GM23248 (cell line): ENCODE results near the gene STK32B. TPM values are rescaled to one million over a fixed set of nuclear protein-coding genes. Genes with fewer than 3 reads are reported as not detected.

Experiments used
- DNase-seq: peaks from one replicate; pipeline ENCODE4 v3.0.0-alpha.2; 2015
- H2AFZ ChIP-seq: fragments of 200-600 bp; sonication (generic); 2 replicates; pipeline ENCODE4 v1.6.1; 2016; ENCODE audit warnings: antibody characterized with exemption
- H3F3A ChIP-seq: fragments of 200-600 bp; sonication (generic); 2 replicates; pipeline ENCODE4 v1.6.1; 2016; ENCODE audit warnings: mild to moderate bottlenecking, antibody characterized with exemption, mixed run types; ENCODE audit not compliant: insufficient read depth
- H3K27ac ChIP-seq: fragments of 200-600 bp; sonication (generic); 2 replicates; pipeline ENCODE4 v1.5.1; 2016; ENCODE audit warnings: mild to moderate bottlenecking
- H3K27me3 ChIP-seq: fragments of 200-600 bp; sonication (generic); replicated peaks from 2 replicates; pipeline ENCODE4 v1.6.1; 2016; ENCODE audit warnings: mild to moderate bottlenecking; ENCODE audit not compliant: insufficient read depth
- H3K36me3 ChIP-seq: fragments of 200-600 bp; sonication (generic); 2 replicates; pipeline ENCODE4 v1.6.1; 2016; ENCODE audit warnings: low read depth, mild to moderate bottlenecking
- H3K4me1 ChIP-seq: fragments of 200-600 bp; sonication (generic); 2 replicates; pipeline ENCODE4 v1.6.1; 2016; ENCODE audit warnings: mild to moderate bottlenecking; ENCODE audit not compliant: insufficient read depth
- H3K4me2 ChIP-seq: fragments of 200-600 bp; sonication (generic); one replicate; pipeline ENCODE4 v1.6.1; 2016; ENCODE audit warnings: mild to moderate bottlenecking; ENCODE audit not compliant: unreplicated experiment
- H3K4me3 ChIP-seq: fragments of 200-600 bp; sonication (generic); 2 replicates; pipeline ENCODE4 v1.5.1; 2016; ENCODE audit warnings: mild to moderate bottlenecking
- H3K79me2 ChIP-seq: fragments of 200-600 bp; sonication (generic); 2 replicates; pipeline ENCODE4 v1.6.1; 2016; ENCODE audit warnings: mild to moderate bottlenecking; ENCODE audit not compliant: insufficient read depth
- H3K9ac ChIP-seq: fragments of 200-600 bp; sonication (generic); 2 replicates; pipeline ENCODE4 v1.6.1; 2016; ENCODE audit warnings: mild to moderate bottlenecking
- H3K9me2 ChIP-seq: fragments of 200-600 bp; sonication (generic); 2 replicates; pipeline ENCODE4 v1.6.1; 2016; ENCODE audit warnings: mixed run types, mild to moderate bottlenecking, moderate library complexity; ENCODE audit not compliant: insufficient read depth
- H3K9me3 ChIP-seq: fragments of 200-600 bp; sonication (generic); one replicate; pipeline ENCODE4 v1.6.1; 2017; ENCODE audit warnings: low read depth
- H4K20me1 ChIP-seq: fragments of 200-600 bp; sonication (generic); 2 replicates; pipeline ENCODE4 v1.6.0; 2016; ENCODE audit not compliant: insufficient read depth
- EZH2 ChIP-seq: fragments of 200-600 bp; sonication (generic); IDR thresholded peaks from 2 replicates; pipeline ENCODE4 v1.6.1; 2018; ENCODE audit warnings: antibody characterized with exemption, mild to moderate bottlenecking; ENCODE audit not compliant: insufficient read depth, poor library complexity, severe bottlenecking
- EZH2phosphoT487 ChIP-seq: fragments of 200-600 bp; sonication (generic); IDR thresholded peaks from 2 replicates; pipeline ENCODE4 v1.6.1; 2018; ENCODE audit warnings: antibody characterized with exemption, moderate library complexity, mild to moderate bottlenecking, low read depth; ENCODE audit not compliant: insufficient read depth
- WGBS, 2 experiments: methylation state at CpG; one replicate each; pipeline ENCODE4 v1.1.6; 2015 to 2017; ENCODE audit warnings: low lambda C conversion rate in 2 of 2, low coverage in 1 of 2; ENCODE audit errors: missing lambda C conversion rate in 2 of 2; 5-methylcytosine and 5-hydroxymethylcytosine counted together
- in situ Hi-C: fragments of 300-500 bp; cut with MboI; formaldehyde crosslinking; loops from 2 replicates; pipeline ENCODE4 v1.15.0; 2020
- polyA plus RNA-seq: library from polyadenylated mRNA; unstranded; fragments of >200 nt; fragmentation: Nextera tagmentation; extraction: Ambion mirVana; gene quantifications from 2 replicates; pipeline ENCODE4 v1.2.1, GENCODE V29; 2016
- total RNA-seq: library from RNA; depleted of rRNA; stranded (reverse); fragments of >200 nt; shearing (Covaris generic); gene quantifications from 2 replicates; pipeline ENCODE4 v1.2.3, GENCODE V29; 2014

STK32B gene
- total and polyA plus RNA-seq, 2 experiments from 2014 or later, result 4.9 to 6.1 TPM

- H3K27me3 ChIP-seq, result no peaks in the 10 kb centered on the region
- no peak for DNase-seq
- no peaks in the 10 kb centered on the region for H3K4me1 ChIP-seq
- H3K79me2 ChIP-seq, result no peaks in the 10 kb centered on the region
- no peak for TF ChIP-seq EZH2phosphoT487
- TF ChIP-seq EZH2, result no peak
- H3K27ac ChIP-seq, result no peak overlapping the region
- no peaks in the 10 kb centered on the region for H3F3A ChIP-seq
- no peaks in the 10 kb centered on the region for H3K9me3 ChIP-seq
- no peaks in the 10 kb centered on the region for H3K9me2 ChIP-seq
- H3K9ac ChIP-seq, result no peak overlapping the region
- no peak overlapping the region for H3K4me3 ChIP-seq
- in situ Hi-C loops, result no loop called here
- H2AFZ ChIP-seq, result no peak overlapping the region
- 62 to 69% methylated on average over 3 to 6 of the region's 6 CpGs for WGBS, 2 experiments
- no peak overlapping the region for H3K4me2 ChIP-seq
- H3K36me3 ChIP-seq, result no peaks in the 10 kb centered on the region
- H4K20me1 ChIP-seq, result no peaks in the 10 kb centered on the region; the same call in 1 of the 2 replicates
Observed at GRCh38 chr4:5184606-5185005, 133.3 kb downstream of the STK32B start.

DNA sequence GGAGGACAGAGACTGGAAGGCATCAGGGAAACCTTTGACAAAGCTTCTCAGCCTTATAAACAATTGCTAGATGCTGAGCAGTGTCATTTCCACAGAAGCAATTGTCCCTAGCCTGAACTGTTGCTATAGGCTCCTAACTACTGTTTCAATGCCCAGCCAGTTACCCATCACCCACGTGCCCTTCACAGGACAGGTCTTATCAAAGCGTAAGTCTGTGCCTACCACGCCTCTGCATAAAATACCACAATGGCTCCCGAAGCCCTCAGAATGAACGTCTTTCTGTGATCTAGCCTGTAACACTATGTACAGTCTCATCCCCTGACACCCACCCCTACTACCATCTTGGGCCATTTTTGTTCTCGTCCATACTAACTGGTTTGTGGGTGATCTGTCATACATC is 134.3 kb downstream of the STK32B start:
- Histone ChIP-seq H3K4me3 (no peak overlapping the region), H3K9me2 (no peaks in the 10 kb centered on the region), H4K20me1 (no peaks in the 10 kb centered on the region; the same call in 1 of the 2 replicates), H3K4me2 (no peak overlapping the region), H3K27ac (no peak overlapping the region), H3K9ac (no peak overlapping the region), H3K36me3 (no peaks in the 10 kb centered on the region), H2AFZ (no peak overlapping the region), H3K9me3 (no peaks in the 10 kb centered on the region), H3F3A (no peaks in the 10 kb centered on the region), H3K4me1 (no peaks in the 10 kb centered on the region), H3K79me2 (no peaks in the 10 kb centered on the region), H3K27me3 (no peaks in the 10 kb centered on the region)
- DNase-seq, result no peak
- TF ChIP-seq EZH2phosphoT487 (no peak), EZH2 (no peak)
- in situ Hi-C loops, result no loop called here
- 58% methylated on average over 6 of the region's 6 CpGs for WGBS, 2 experiments

- no peaks in the 10 kb centered on the region; the same call in 1 of the 2 replicates for H4K20me1 ChIP-seq
- H3K36me3 ChIP-seq, result no peaks in the 10 kb centered on the region
- H3K4me3 ChIP-seq, result no peak overlapping the region
- no peaks in the 10 kb centered on the region for H3K27me3 ChIP-seq
- in situ Hi-C loops, result no loop called here
- no peaks in the 10 kb centered on the region for H3K79me2 ChIP-seq
- 58 to 67% methylated on average over 14 of the region's 14 CpGs for WGBS, 2 experiments
- DNase-seq, result no peak
- H3K27ac ChIP-seq, result no peak overlapping the region
- no peak overlapping the region for H3K9ac ChIP-seq
- H3K4me2 ChIP-seq, result no peak overlapping the region
- no peaks in the 10 kb centered on the region for H3F3A ChIP-seq
- no peak for TF ChIP-seq EZH2
- no peak for TF ChIP-seq EZH2phosphoT487
- H3K9me3 ChIP-seq, result no peaks in the 10 kb centered on the region
- H2AFZ ChIP-seq, result no peak overlapping the region
- no peaks in the 10 kb centered on the region for H3K4me1 ChIP-seq
- H3K9me2 ChIP-seq, result no peaks in the 10 kb centered on the region
Observed at GRCh38 chr4:5186271-5187064, 135.2 kb downstream of the STK32B start.

DNA sequence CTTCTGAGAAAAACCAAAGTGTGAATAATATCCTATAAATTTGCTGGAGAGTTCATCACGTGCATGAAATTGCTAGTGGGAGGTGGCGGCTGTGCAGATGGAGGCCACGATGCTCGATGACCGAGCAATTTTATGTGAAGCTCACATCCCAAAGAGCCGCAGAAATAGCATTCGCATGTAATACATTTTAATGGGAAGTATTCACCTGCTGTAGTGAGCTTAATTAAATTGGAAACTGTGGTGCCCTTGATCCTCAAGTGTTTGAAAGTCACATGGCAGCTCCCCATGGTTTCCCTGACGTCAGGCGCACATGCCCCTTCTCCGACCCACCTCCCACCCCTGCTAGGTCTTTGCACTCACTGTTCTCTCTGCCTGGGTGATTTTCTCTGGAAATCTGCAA is 136.8 kb downstream of the STK32B start:
- Histone ChIP-seq H3K36me3 (no peaks in the 10 kb centered on the region), H3K9me3 (no peaks in the 10 kb centered on the region), H4K20me1 (no peaks in the 10 kb centered on the region; the same call in 1 of the 2 replicates), H3F3A (no peaks in the 10 kb centered on the region), H3K4me2 (no peak overlapping the region), H3K9ac (no peak overlapping the region), H3K27ac (no peak overlapping the region), H3K79me2 (no peaks in the 10 kb centered on the region), H3K4me3 (no peak overlapping the region), H3K4me1 (no peaks in the 10 kb centered on the region), H3K9me2 (no peaks in the 10 kb centered on the region), H3K27me3 (no peaks in the 10 kb centered on the region), H2AFZ (no peak overlapping the region)
- no peak for DNase-seq
- whole genome bisulfite sequencing, 2 experiments, result 79 to 84% methylated on average over 10 of the region's 10 CpGs
- no peak for TF ChIP-seq EZH2
- TF ChIP-seq EZH2phosphoT487, result no peak
- in situ Hi-C loops, result no loop called here
